ENCODE measurements around the gene PDK2. TPM values are rescaled to one million over a fixed set of nuclear protein-coding genes. Genes with fewer than 3 reads are reported as not detected.

The PDK2 gene
- total RNA-seq, 1 donor from 2014 or later, result 44.9 TPM

- TF ChIP-seq CTCF (conservative IDR thresholded peaks at IDR 0.05), result peak; percentile 21
- no peak for DNase-seq (ENCODE audit: extremely low spot score, unreplicated experiment)
- Mint-ChIP-seq H3K36me3 (no peaks in the 10 kb centered on the region), H3K27ac (no peak overlapping the region), H3K4me1 (ENCODE audit: unreplicated experiment) (peaks cover 23% of the 10 kb centered on the region), H3K27me3 (no peaks in the 10 kb centered on the region), H3K4me3 (peak overlapping the region; percentile 88), H3K9me3 (no peaks in the 10 kb centered on the region)
These were observed 54.5 kb downstream of the PDK2 start for GRCh38 chr17:50149417-50150353.

- H3K36me3 Mint-ChIP-seq, result no peaks in the 10 kb centered on the region
- peaks cover 28% of the 10 kb centered on the region for H3K4me1 Mint-ChIP-seq (ENCODE audit: unreplicated experiment)
- no peaks in the 10 kb centered on the region for H3K9me3 Mint-ChIP-seq
- no peak for DNase-seq (ENCODE audit: extremely low spot score, unreplicated experiment)
- no peak for TF ChIP-seq CTCF (conservative IDR thresholded peaks at IDR 0.05)
- H3K27me3 Mint-ChIP-seq, result no peaks in the 10 kb centered on the region
- H3K4me3 Mint-ChIP-seq, result peak within 1 kb of the TSS; percentile 95
- peak within 1 kb of the TSS; percentile 89 for H3K27ac Mint-ChIP-seq
These were observed 55.3 kb downstream of the PDK2 start, which contains the start of gene PPP1R9B for GRCh38 chr17:50150354-50151040. Gene PPP1R9B, minus strand, starts transcription at chr17:50150677. Its CDS starts 164 bp downstream, at chr17:50150513.

- Mint-ChIP-seq H3K27me3 (no peaks in the 10 kb centered on the region), H3K27ac (peak overlapping the region; percentile 89), H3K9me3 (no peaks in the 10 kb centered on the region), H3K4me3 (peak overlapping the region; percentile 95), H3K4me1 (ENCODE audit: unreplicated experiment) (peaks cover 28% of the 10 kb centered on the region), H3K36me3 (no peaks in the 10 kb centered on the region)
- peak; percentile 85 for TF ChIP-seq CTCF (conservative IDR thresholded peaks at IDR 0.05)
- peak; percentile 89 for DNase-seq (ENCODE audit: extremely low spot score, unreplicated experiment)
These were observed 56.1 kb downstream of the PDK2 start for GRCh38 chr17:50151041-50151936.

GRCh38 chr17:50151937-50152547, 56.9 kb downstream of the PDK2 start:
- TF ChIP-seq CTCF (conservative IDR thresholded peaks at IDR 0.05), result peak; percentile 35
- H3K4me1 Mint-ChIP-seq (ENCODE audit: unreplicated experiment), result peaks cover 23% of the 10 kb centered on the region
- no peaks in the 10 kb centered on the region for H3K27me3 Mint-ChIP-seq
- peak overlapping the region; percentile 95 for H3K4me3 Mint-ChIP-seq
- DNase-seq (ENCODE audit: extremely low spot score, unreplicated experiment), result no peak
- no peaks in the 10 kb centered on the region for H3K36me3 Mint-ChIP-seq
- no peaks in the 10 kb centered on the region for H3K9me3 Mint-ChIP-seq
- peak overlapping the region; percentile 89 for H3K27ac Mint-ChIP-seq

GRCh38 chr17:50152736-50153135, 57.6 kb downstream of the PDK2 start:
- Mint-ChIP-seq H3K27me3 (no peaks in the 10 kb centered on the region), H3K4me1 (ENCODE audit: unreplicated experiment) (peaks cover 16% of the 10 kb centered on the region), H3K4me3 (no peak overlapping the region), H3K9me3 (no peaks in the 10 kb centered on the region), H3K36me3 (no peaks in the 10 kb centered on the region), H3K27ac (no peak overlapping the region)
- DNase-seq (ENCODE audit: extremely low spot score, unreplicated experiment), result no peak
- no peak for TF ChIP-seq CTCF (conservative IDR thresholded peaks at IDR 0.05)

Measured in type B pancreatic cell (in vitro differentiated cells).